Measurements from ENCODE around the gene OSTN. TPM values are rescaled to one million over a fixed set of nuclear protein-coding genes. Genes with fewer than 3 reads are reported as not detected.

The OSTN gene
- total and polyA plus RNA-seq, 12 donors = under 0.01 TPM; not detected in 11

DNA sequence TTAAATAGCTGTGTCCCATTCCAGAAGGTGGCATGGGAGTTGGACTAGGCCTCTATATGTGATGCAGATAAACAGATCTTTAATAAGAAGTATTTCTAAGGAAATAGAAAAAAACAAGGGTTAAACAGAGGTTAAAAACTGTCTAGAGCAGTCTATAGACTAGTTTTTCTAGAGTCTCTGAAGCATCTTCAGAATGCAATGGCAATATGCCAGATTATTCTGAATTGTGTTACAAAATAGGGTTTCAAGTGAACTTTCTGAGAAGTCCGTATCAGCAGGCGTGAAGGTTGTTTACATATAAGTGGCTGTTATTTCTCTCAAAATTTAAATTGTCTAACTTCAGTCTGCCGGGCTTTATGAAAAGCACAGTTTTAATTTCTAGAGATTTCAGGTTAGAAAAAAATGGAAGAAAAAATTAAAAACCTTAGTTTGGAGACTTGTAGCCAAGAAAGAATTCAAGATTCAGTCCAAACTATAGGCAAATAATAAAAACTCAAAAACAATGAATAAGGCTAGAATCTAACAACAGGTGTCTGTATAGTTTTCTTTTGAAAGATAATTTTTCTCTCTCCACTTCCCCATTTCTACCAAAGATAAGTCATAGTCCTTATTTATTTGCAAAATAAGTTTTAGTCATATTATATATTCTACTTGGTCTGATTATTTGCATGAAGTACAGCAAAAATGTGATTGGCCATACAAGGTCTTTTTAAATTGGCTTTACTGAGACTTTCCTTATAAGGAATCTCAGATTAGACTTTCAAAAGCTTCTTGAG lies 55.2 kb downstream of the OSTN start:
- Histone ChIP-seq H3K9me3 (replicated peaks in 1 of 3) (no peaks in the 10 kb centered on the region), H3K4me1 (replicated peaks in 1 of 2) (peaks cover 0 to 4% of the 10 kb centered on the region in 2 donors), H3K4me3 (no peak overlapping the region), H3K27me3 (no peaks in the 10 kb centered on the region), H3K36me3 (replicated peaks in 1 of 2) (no peaks in the 10 kb centered on the region), H3K27ac (no peak overlapping the region)
- no peak for DNase-seq
- TF ChIP-seq, protein P1, sequence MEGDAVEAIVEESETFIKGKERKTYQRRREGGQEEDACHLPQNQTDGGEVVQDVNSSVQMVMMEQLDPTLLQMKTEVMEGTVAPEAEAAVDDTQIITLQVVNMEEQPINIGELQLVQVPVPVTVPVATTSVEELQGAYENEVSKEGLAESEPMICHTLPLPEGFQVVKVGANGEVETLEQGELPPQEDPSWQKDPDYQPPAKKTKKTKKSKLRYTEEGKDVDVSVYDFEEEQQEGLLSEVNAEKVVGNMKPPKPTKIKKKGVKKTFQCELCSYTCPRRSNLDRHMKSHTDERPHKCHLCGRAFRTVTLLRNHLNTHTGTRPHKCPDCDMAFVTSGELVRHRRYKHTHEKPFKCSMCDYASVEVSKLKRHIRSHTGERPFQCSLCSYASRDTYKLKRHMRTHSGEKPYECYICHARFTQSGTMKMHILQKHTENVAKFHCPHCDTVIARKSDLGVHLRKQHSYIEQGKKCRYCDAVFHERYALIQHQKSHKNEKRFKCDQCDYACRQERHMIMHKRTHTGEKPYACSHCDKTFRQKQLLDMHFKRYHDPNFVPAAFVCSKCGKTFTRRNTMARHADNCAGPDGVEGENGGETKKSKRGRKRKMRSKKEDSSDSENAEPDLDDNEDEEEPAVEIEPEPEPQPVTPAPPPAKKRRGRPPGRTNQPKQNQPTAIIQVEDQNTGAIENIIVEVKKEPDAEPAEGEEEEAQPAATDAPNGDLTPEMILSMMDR (IDR thresholded peaks at IDR 0.05) = no peak
- no peak for TF ChIP-seq POLR2A (IDR thresholded peaks at IDR 0.05)
- intact Hi-C loops (cut with DNase I) = no loop called here
- WGBS, 4 donors = 44 to 82% (median 75%) methylated on average over 3 of the region's 3 CpGs

DNA sequence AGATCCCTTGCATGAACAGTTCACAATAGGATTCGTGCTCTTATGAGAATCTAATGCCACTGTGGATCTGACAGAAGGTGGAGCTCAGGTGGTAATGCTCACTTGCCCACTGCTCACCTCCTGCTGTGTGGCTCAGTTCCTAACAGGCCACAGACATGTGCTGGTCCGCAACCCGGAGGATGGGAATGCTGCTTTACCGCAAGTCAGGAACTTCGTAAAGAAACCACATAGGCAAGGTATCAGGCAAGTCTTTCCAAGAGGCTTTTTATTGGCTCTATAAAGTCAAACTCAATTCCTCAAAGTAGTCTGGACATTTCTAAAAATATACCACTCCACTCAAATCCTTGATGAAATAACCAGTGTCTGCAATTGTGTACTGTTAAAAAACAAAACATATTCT lies 56.1 kb downstream of the OSTN start:
- no peaks in the 10 kb centered on the region for H3K27me3 ChIP-seq
- no peak for DNase-seq
- intact Hi-C loops (cut with DNase I) = no loop called here
- H3K4me1 ChIP-seq (replicated peaks in 1 of 2) = peaks cover 0 to 4% of the 10 kb centered on the region in 2 donors
- H3K27ac ChIP-seq = no peak overlapping the region
- H3K9me3 ChIP-seq (replicated peaks in 1 of 3) = no peaks in the 10 kb centered on the region
- H3K4me3 ChIP-seq = no peak overlapping the region
- no peak for TF ChIP-seq POLR2A (IDR thresholded peaks at IDR 0.05)
- TF ChIP-seq, protein P1 (IDR thresholded peaks at IDR 0.05) = no peak
- H3K36me3 ChIP-seq (replicated peaks in 1 of 2) = no peaks in the 10 kb centered on the region
- WGBS, 4 donors = 73 to 98% (median 96%) methylated on average over 5 of the region's 5 CpGs

DNA sequence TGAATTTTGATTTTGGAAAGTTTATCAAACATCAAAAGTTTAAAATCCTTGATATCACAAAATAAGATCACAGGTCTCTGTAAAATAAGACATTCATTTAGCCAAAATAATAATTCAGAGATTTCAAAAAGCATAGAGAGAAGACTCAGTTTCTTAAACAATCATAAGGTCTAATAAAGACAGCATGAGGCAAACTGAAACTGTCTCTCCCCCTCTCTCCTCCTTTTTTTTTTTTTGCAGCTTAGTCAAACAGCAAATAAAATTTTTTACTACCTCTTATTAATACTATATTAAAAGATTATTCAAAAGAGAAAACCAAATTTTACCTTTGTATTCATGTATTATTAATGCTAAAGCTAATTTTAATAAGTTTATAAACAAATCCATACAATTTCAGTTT lies 57.4 kb downstream of the OSTN start:
- TF ChIP-seq POLR2A (IDR thresholded peaks at IDR 0.05) = no peak
- TF ChIP-seq, protein P1 (IDR thresholded peaks at IDR 0.05) = no peak
- peaks cover 0 to 4% of the 10 kb centered on the region in 2 donors for H3K4me1 ChIP-seq (replicated peaks in 1 of 2)

DNA sequence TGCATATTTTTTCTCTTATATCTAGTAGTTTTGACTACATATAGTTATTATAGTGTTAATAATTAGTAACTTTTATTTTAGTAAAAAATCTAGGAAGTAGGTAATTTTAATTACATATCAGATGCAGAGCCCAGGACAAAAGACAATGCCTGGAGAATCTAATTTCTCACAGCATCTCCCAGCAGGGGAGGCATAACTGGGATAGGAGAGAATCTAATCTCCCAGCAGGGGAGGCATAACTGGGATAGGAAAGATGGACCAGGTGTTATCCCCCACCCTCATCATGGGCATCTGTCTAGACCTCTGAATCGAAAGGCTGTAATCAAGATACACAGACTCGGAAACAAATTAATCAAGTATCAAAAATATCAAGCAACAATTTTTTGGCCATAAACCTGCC lies 58.2 kb downstream of the OSTN start:
- 94 to 98% (median 97%) methylated on average over 2 of the region's 2 CpGs for WGBS, 4 donors
- intact Hi-C loops (cut with DNase I) = no loop called here
- no peak overlapping the region for H3K4me3 ChIP-seq
- H3K36me3 ChIP-seq (replicated peaks in 1 of 2) = no peaks in the 10 kb centered on the region
- H3K4me1 ChIP-seq (replicated peaks in 1 of 2) = peaks cover 0 to 4% of the 10 kb centered on the region in 2 donors
- no peaks in the 10 kb centered on the region for H3K27me3 ChIP-seq
- DNase-seq = no peak
- no peak overlapping the region for H3K27ac ChIP-seq
- TF ChIP-seq POLR2A (IDR thresholded peaks at IDR 0.05) = no peak
- TF ChIP-seq, protein P1 (IDR thresholded peaks at IDR 0.05) = no peak
- no peaks in the 10 kb centered on the region for H3K9me3 ChIP-seq (replicated peaks in 1 of 3)

More for the DNA sequence above, 57.4 kb downstream of the OSTN start:
- H3K27ac ChIP-seq = no peak overlapping the region
- no peak overlapping the region for H3K4me3 ChIP-seq
- H3K36me3 ChIP-seq (replicated peaks in 1 of 2) = no peaks in the 10 kb centered on the region
- no peaks in the 10 kb centered on the region for H3K9me3 ChIP-seq (replicated peaks in 1 of 3)
- no peak for DNase-seq
- no peaks in the 10 kb centered on the region for H3K27me3 ChIP-seq
- intact Hi-C loops (cut with DNase I) = no loop called here
